IMR-90 (cell line): ENCODE measurements around the gene SNX1.
"Not testable (repeated sequence)": the region's sequence is repeated elsewhere in the genome, so short reads cannot be mapped to it uniquely, and the experiment has no call there.

ENCODE experiments used
- BHLHE40 ChIP-seq: fragments of 150-350 bp; IDR thresholded peaks from 2 replicates; pipeline ENCODE4 v1.6.1; 2016; ENCODE audit warnings: mild to moderate bottlenecking, low read depth, low read length
- CEBPB ChIP-seq: IDR thresholded peaks from 2 replicates; pipeline ENCODE4 v1.6.1; 2012; ENCODE audit warnings: low read depth, low read length, improper control_type of control experiment
- CHD1 ChIP-seq: IDR thresholded peaks from 2 replicates; pipeline ENCODE4 v1.6.1; 2012; ENCODE audit warnings: low read depth, low read length, improper control_type of control experiment
- CTCF ChIP-seq: conservative IDR thresholded peaks from 2 replicates; pipeline ENCODE4 v1.5.1; 2012; ENCODE audit warnings: mild to moderate bottlenecking, low read depth, low read length, improper control_type of control experiment
- ELK1 ChIP-seq: fragments of 150-350 bp; IDR thresholded peaks from 2 replicates; pipeline ENCODE4 v1.6.1; 2016; ENCODE audit warnings: low read depth, mild to moderate bottlenecking, low read length, moderate library complexity, borderline replicate concordance
- FOS ChIP-seq: fragments of 150-350 bp; IDR thresholded peaks from 2 replicates; pipeline ENCODE4 v1.6.1; 2016; ENCODE audit warnings: low read depth, low read length
- MAFK ChIP-seq: IDR thresholded peaks from 2 replicates; pipeline ENCODE4 v1.6.1; 2012; ENCODE audit warnings: low read depth, low read length, improper control_type of control experiment
- MXI1 ChIP-seq: IDR thresholded peaks from 2 replicates; pipeline ENCODE4 v1.6.1; 2012; ENCODE audit warnings: low read depth, mild to moderate bottlenecking, low read length, moderate library complexity, borderline replicate concordance
- NFE2L2 ChIP-seq: fragments of 150-350 bp; IDR thresholded peaks from 2 replicates; pipeline ENCODE4 v1.6.1; 2016; ENCODE audit warnings: low read depth, mild to moderate bottlenecking, low read length
- POLR2A ChIP-seq: IDR thresholded peaks from 2 replicates; pipeline ENCODE4 v1.6.1; 2012; ENCODE audit warnings: mild to moderate bottlenecking, low read depth, low read length
- RCOR1 ChIP-seq: IDR thresholded peaks from 2 replicates; pipeline ENCODE4 v1.6.1; 2012; ENCODE audit warnings: mild to moderate bottlenecking, low read length, improper control_type of control experiment; ENCODE audit not compliant: insufficient replicate concordance
- RFX5 ChIP-seq: IDR thresholded peaks from 2 replicates; pipeline ENCODE4 v1.8.0; 2012; ENCODE audit warnings: low read depth, mild to moderate bottlenecking, low read length, moderate library complexity
- SMC3 ChIP-seq: fragments of 150-350 bp; IDR thresholded peaks from 2 replicates; pipeline ENCODE4 v1.6.1; 2016; ENCODE audit warnings: low read depth, mild to moderate bottlenecking, antibody characterized with exemption, low read length, moderate library complexity
- USF2 ChIP-seq: fragments of 150-350 bp; IDR thresholded peaks from 2 replicates; pipeline ENCODE4 v1.6.1; 2017; ENCODE audit warnings: mild to moderate bottlenecking, antibody characterized with exemption, low read length, low read depth

- TF ChIP-seq CTCF, RFX5, RCOR1, MXI1, POLR2A, BHLHE40, SMC3, CEBPB, FOS, USF2, CHD1, NFE2L2, MAFK, ELK1: not testable (repeated sequence)
These were observed 42.1 kb upstream of the SNX1 start for GRCh38 chr15:64053674-64054073.
